SKM-1 (cell line): ENCODE measurements around the gene SCAI.
"Not testable (repeated sequence)": the region's sequence is repeated elsewhere in the genome, so short reads cannot be mapped to it uniquely, and the experiment has no call there.

ENCODE experiments used
- DNase-seq: peaks from one replicate; lab custom pipeline; 2025; ENCODE audit not compliant: unreplicated experiment; lab: John Stamatoyannopoulos, UW

SCAI gene

GRCh38 chr9:125038166-125038565, 105.2 kb downstream of the SCAI start:
- DNase-seq, result no peak

- no peak for DNase-seq
Measured at GRCh38 chr9:125028041-125028440, 115.3 kb downstream of the SCAI start.

GRCh38 chr9:125024917-125025316, 118.4 kb downstream of the SCAI start:
- no peak for DNase-seq

DNA sequence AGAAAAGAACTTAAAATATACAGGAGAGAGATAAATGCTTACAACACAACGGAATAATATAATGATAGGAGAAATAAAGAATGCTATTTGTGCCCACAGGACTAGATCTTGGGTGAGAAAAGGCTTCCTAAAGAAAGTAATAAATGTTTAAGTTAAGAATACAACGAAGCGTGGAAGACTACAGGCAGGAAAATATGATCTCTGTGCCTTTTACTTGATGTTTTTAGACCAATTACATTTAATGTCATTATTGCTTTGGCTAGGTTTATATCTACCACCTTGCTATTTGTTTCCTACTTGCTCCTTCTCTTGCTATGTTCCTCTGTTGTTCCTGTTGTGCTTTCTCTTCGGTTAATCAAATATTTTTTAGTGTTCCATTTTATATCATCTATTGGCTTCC, 122.3 kb downstream of the SCAI start:
- no peak for DNase-seq

- DNase-seq, result not testable (repeated sequence)
Measured at GRCh38 chr9:125015655-125016054, 127.7 kb downstream of the SCAI start.

- not testable (repeated sequence) for DNase-seq
Measured at GRCh38 chr9:125012013-125012412, 131.3 kb downstream of the SCAI start.

GRCh38 chr9:125008599-125008998, 134.7 kb downstream of the SCAI start:
- no peak for DNase-seq

- DNase-seq, result no peak
Measured at GRCh38 chr9:125003332-125003731, 140.0 kb downstream of the SCAI start.

DNA sequence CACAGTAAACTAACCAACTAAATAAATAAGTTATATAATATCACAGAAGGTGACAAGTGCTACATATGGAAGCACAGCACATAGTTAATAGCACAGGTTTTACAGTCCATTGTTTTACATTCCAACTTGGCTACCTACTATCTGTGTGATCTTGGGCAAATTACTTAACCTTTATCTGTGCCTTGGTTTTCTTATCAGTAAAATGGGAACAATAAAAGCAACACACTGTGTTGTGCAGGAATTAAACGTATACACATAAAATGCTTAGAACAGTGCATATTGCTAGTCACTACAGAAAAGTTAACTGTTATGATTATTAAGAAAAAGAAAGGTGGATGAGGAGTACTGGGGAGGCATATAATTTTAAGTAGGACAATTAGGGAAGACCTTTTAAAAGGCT, 159.6 kb downstream of the SCAI start:
- no peak for DNase-seq

GRCh38 chr9:124980431-124980830, 162.9 kb downstream of the SCAI start:
- no peak for DNase-seq

DNA sequence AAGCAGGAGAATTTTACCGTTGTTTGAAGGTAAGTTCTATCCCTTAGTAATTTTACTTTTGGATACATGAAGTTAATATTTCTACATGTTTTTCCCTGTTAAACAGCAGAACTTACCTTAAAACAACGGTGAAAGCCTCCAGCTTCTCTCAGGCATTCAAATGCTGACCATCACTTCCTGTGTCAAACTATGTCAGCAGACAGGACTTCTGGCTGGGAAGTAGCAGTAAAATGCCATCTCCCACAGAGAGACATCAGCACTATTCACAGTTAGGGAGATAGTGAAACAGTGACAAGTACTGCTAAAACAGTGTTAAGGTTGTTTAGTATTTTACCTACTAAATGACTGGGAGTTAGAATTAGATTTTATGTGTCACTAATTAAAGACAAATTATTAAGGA, 168.2 kb downstream of the SCAI start:
- DNase-seq, result no peak

DNA sequence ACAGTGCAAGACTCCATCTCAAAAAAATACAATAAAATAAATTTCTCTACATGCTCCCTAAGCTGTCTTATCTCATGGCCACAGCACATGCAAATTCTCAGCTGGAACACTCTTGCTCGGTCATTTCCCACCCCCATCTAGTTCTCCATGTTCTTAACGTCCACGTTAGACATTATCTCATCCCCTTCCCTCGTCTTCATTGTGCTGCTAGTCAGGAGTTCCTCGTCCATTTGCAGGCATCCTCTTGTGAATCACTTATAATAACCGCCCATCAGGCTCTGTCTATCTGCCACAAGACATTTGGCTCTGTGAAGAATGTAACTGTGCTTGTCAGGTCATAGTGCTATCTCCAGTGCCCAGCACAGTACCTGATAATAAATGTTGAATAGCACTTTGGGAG, 169.5 kb downstream of the SCAI start:
- no peak for DNase-seq

DNA sequence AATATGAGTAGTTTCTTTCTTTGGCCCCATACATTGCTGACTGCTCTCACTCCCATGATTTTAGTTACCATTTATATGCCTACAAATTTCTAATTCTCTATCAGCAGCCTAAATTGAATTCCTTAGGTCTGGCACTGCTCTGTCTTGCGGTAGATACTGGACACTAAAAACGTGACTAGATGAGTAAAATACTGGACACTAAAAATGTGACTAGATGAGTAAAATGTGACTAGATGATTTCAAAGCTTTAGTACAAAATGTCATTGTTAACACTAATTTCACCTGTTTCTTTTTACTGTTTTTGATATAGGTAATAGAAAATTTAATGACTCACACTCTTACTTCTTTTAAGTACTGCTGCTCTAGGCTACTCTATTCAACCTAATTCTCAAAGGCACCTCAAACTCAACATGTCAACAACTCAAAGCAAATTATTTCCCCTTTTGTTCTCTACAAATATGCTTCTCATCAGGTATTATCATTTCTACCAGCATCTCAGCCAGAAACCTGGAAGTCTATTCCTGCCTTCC, 171.0 kb downstream of the SCAI start:
- DNase-seq, result no peak

DNA sequence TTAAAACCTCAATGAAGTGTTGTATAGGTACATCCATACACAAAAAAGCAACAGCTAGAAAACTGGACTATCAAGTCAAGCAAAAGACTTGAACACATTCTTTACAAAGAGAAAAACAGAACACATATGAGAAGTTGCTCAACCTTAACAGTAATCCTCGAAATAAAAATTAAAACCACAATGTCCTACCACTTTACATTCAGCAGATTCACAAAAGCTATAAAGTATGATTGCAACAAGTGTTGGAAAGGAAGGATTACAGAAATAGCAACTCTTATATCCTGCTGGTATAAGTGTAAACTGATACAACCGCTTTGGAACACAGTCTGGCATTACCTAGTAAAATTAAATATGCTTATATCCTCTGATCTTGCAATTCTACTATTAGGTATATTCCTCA, 173.9 kb downstream of the SCAI start:
- DNase-seq, result no peak

DNA sequence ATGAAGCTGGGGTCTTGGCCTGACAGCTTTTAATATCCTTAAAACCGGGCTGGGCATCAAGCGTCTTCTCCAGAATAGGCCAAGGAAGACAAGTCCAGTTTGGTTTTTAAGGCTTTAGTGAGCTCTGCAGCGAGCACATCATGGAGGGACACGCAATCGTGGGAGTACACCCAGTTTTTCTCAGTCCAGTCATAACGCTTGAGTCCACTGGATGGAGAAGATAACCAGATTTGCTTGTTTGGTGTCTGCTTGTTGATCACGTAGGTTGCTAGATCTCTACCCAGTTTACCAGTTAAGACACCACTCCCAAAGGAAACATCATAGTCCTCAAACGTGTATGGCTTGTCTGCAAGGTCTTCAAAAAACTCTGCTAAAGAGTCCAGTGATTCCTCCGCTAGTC, 175.1 kb downstream of the SCAI start:
- DNase-seq, result no peak

- not testable (repeated sequence) for DNase-seq
Measured at GRCh38 chr9:124965775-124966568, 177.4 kb downstream of the SCAI start.

GRCh38 chr9:124964604-124965003, 178.7 kb downstream of the SCAI start:
- DNase-seq, result no peak

DNA sequence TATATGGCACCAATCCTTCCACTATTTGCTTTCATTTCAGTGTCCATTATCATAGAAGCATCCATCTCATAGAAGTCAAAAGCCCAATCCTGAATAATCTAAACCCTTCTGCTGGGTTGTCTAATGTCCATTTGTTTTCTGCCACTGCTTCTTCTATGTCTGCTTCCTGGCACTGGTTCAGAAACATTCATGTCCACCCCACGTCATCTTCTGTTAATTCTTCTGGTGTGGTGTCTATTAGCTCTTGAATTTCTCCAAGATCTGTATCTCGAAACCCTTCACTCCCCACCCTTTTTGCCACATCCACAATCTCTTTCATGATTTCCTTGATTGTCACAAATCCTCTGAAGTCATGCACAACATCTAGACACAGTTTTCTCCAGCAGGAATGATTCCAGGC, 179.3 kb downstream of the SCAI start:
- no peak for DNase-seq

- DNase-seq, result no peak
Measured at GRCh38 chr9:124960409-124960752, 182.9 kb downstream of the SCAI start.

- DNase-seq, result not testable (repeated sequence)
Measured at GRCh38 chr9:124959671-124960408, 183.5 kb downstream of the SCAI start.

DNA sequence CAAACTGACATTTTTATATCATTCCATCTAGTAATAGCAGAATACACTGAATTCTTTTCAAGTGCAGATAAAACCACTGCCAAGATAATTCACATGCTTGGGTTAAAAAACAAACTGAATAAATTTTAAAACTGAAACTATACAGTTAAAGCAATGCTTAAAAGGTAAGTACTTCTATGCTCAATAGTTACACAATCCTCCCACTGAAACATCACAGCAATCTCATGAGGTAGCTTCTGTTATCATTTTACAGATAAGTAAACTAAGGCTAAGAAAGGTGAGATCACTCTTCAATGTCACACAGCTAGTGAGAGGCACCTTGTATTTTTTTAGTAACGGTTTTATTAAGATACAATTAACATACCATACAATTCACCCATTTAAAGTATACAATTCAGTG, 189.1 kb downstream of the SCAI start:
- no peak for DNase-seq

DNA sequence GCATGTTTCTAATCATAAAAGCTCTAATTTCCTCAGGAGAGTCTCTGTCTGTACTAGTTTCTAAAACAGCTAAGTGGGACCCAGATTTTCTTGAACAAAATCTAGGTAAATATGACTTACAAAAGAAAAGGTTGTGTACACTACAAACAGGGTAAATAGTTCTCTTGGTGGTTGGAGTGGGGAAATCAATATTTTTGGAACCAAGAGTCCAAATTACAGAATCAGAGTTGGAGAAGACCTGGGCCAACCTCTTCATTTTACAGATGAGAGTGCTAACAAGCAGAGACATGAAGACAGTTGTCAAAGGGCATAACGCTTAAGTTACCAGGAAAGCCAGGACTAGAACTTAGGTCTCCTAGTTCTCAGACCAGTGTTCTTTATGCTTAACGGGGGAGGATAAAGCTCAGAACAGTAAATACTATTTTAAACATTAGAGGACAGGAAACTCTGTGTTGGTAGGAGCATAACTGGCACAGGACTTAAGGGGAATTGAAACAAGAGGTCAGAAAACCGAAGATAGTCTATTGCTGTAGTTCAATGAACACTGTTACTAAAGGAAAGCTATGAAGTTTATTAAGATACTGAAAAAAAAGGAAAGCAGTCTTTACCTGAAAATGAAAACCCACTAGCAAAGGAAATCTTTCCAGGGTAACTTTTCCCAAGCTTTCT, 193.1 kb downstream of the SCAI start:
- no peak for DNase-seq
